Thoracic aorta (tissue), 2 donors: ENCODE data around the gene SPINK13. TPM values are rescaled to one million over a fixed set of nuclear protein-coding genes. Genes with fewer than 3 reads are reported as not detected.

ENCODE experiments used
- ATAC-seq: fragments of 150-250 bp; one replicate; pipeline ENCODE4 v1.8.0; 2017; ENCODE audit warnings: low read depth; ENCODE audit not compliant: insufficient number of reproducible peaks, low FRiP score
- DNase-seq: peaks from one replicate; pipeline ENCODE4 v3.0.0-alpha.2; 2020; ENCODE audit warnings: low spot score
- H3K27ac ChIP-seq, 2 donors: fragments of 200-600 bp; sonication (generic); 1 replicate in 1 of 2; 2 replicates in 1 of 2; pipeline ENCODE4 v1.5.1; 2016; ENCODE audit warnings: mild to moderate bottlenecking in 2 of 2, moderate library complexity in 2 of 2
- H3K27me3 ChIP-seq: fragments of 200-600 bp; sonication (generic); replicated peaks from 2 replicates; pipeline ENCODE4 v1.6.0; 2016; ENCODE audit warnings: mild to moderate bottlenecking; ENCODE audit not compliant: insufficient read depth
- H3K36me3 ChIP-seq: fragments of 200-600 bp; sonication (generic); one replicate; pipeline ENCODE4 v1.5.1; 2016
- H3K4me1 ChIP-seq, 2 donors: fragments of 200-600 bp; sonication (generic); 1 replicate in 1 of 2; 2 replicates in 1 of 2; pipeline versions ENCODE4 v1.5.1 to v1.6.0; 2016; ENCODE audit warnings: low read depth in 2 of 2, mild to moderate bottlenecking in 1 of 2; ENCODE audit not compliant: control insufficient read depth in 1 of 2
- H3K4me3 ChIP-seq: fragments of 200-600 bp; sonication (generic); 2 replicates; pipeline ENCODE4 v1.5.1; 2016; ENCODE audit warnings: mild to moderate bottlenecking
- H3K9me3 ChIP-seq: fragments of 200-600 bp; sonication (generic); 2 replicates; pipeline ENCODE4 v1.5.1; 2016
- CTCF ChIP-seq: fragments of 200-600 bp; sonication (generic); IDR thresholded peaks from one replicate; pipeline ENCODE4 v1.5.1; 2019; ENCODE audit warnings: antibody characterized with exemption
- total RNA-seq, 2 donors: library from RNA; depleted of rRNA; stranded (reverse); fragments of >200 nt; gene quantifications; one replicate each; pipeline versions ENCODE4 v1.1.0 to v1.2.3, GENCODE V29; 2016

SPINK13 gene
- total RNA-seq, 2 donors from 2014 or later = not detected

- Histone ChIP-seq H3K4me1 (no peaks in the 10 kb centered on the region), H3K9me3 (no peaks in the 10 kb centered on the region), H3K27ac (no peak overlapping the region), H3K4me3 (no peak overlapping the region), H3K36me3 (no peaks in the 10 kb centered on the region), H3K27me3 (no peaks in the 10 kb centered on the region)
- no peak for TF ChIP-seq CTCF
- no peak for ATAC-seq
- DNase-seq = no peak
These were observed 21.9 kb downstream of the SPINK13 start for GRCh38 chr5:148290271-148291195.

GRCh38 chr5:148297731-148298130 lies 29.1 kb downstream of the SPINK13 start:
- DNase-seq = no peak
- no peaks in the 10 kb centered on the region for H3K27me3 ChIP-seq
- H3K36me3 ChIP-seq = no peaks in the 10 kb centered on the region
- no peak overlapping the region for H3K27ac ChIP-seq
- no peaks in the 10 kb centered on the region for H3K9me3 ChIP-seq
- no peak overlapping the region for H3K4me3 ChIP-seq
- ATAC-seq = no peak
- no peaks in the 10 kb centered on the region for H3K4me1 ChIP-seq
- TF ChIP-seq CTCF = no peak

GRCh38 chr5:148306446-148306845 lies 37.9 kb downstream of the SPINK13 start:
- Histone ChIP-seq H3K4me1 (no peaks in the 10 kb centered on the region), H3K36me3 (no peaks in the 10 kb centered on the region), H3K27me3 (no peaks in the 10 kb centered on the region), H3K9me3 (no peaks in the 10 kb centered on the region), H3K27ac (no peak overlapping the region), H3K4me3 (no peak overlapping the region)
- no peak for TF ChIP-seq CTCF
- no peak for ATAC-seq
- no peak for DNase-seq

- no peak for TF ChIP-seq CTCF
- DNase-seq = no peak
- ATAC-seq = no peak
- Histone ChIP-seq H3K36me3 (no peaks in the 10 kb centered on the region), H3K27ac (no peak overlapping the region), H3K4me3 (no peak overlapping the region), H3K9me3 (no peaks in the 10 kb centered on the region), H3K27me3 (no peaks in the 10 kb centered on the region), H3K4me1 (no peaks in the 10 kb centered on the region)
These were observed 40.4 kb downstream of the SPINK13 start for GRCh38 chr5:148309019-148309418.

GRCh38 chr5:148309746-148310145 lies 41.2 kb downstream of the SPINK13 start:
- no peak for TF ChIP-seq CTCF
- Histone ChIP-seq H3K4me1 (no peaks in the 10 kb centered on the region), H3K36me3 (no peaks in the 10 kb centered on the region), H3K9me3 (no peaks in the 10 kb centered on the region), H3K4me3 (no peak overlapping the region), H3K27me3 (no peaks in the 10 kb centered on the region), H3K27ac (no peak overlapping the region)
- ATAC-seq = no peak
- DNase-seq = no peak
